ENCODE measurements around the gene MIDN. TPM values are rescaled to one million over a fixed set of nuclear protein-coding genes. Genes with fewer than 3 reads are reported as not detected.

MIDN gene
- total and polyA plus RNA-seq, 2 donors (not counting 3 experiments of a cell fraction or from before 2014, with no cell fraction given): 20.0 to 85.9 TPM

- ChIA-PET POLR2A (interaction anchor here (0.8 to 4.9 kb wide), 5 partner anchors 8 to 30 kb away, joined by 4 to 87 read pairs (median 8); partner anchors contain the start of genes CIRBP and FAM174C), CTCF (interaction anchor here (0.6 to 7.3 kb wide), 32 partner anchors 8 to 261 kb away, joined by 3 to 1001 read pairs (median 5); partner anchors contain the start of genes ARHGAP45, CIRBP, CNN2 and FAM174C)
- H3K9me3 ChIP-seq (replicated peaks; ENCODE audit: control insufficient read depth, insufficient read depth, low read length): no peaks in the 10 kb centered on the region
- no peak for TF ChIP-seq FOS (IDR thresholded peaks at IDR 0.05; ENCODE audit: borderline replicate concordance, insufficient read depth, low read length)
- TF ChIP-seq MYC (IDR thresholded peaks at IDR 0.05; ENCODE audit: low read depth, low read length): no peak
- no peak for TF ChIP-seq EZH2 (IDR thresholded peaks at IDR 0.05; ENCODE audit: borderline replicate concordance, low read depth, low read length, severe bottlenecking)
- TF ChIP-seq POLR2A (IDR thresholded peaks at IDR 0.05; ENCODE audit: low read depth, low read length): peak; percentile 10
- no peaks in the 10 kb centered on the region for H3K27me3 ChIP-seq (ENCODE audit: control insufficient read depth in 2 of 2, insufficient read depth in 2 of 2, low read length in 2 of 2)
- no peaks in the 10 kb centered on the region for H3K9me1 ChIP-seq (replicated peaks; ENCODE audit: control insufficient read depth, extremely low read depth, insufficient read depth, low read length)
- peaks cover 0 to 1% of the 10 kb centered on the region in 2 experiments for H3K36me3 ChIP-seq (ENCODE audit: control insufficient read depth in 2 of 2, extremely low read depth in 1 of 2, insufficient read depth in 2 of 2, low read length in 2 of 2)
- H3K79me2 ChIP-seq (ENCODE audit: control insufficient read depth, insufficient read depth, low read length): peaks cover 20% of the 10 kb centered on the region
- intact Hi-C loops (cut with micrococcal nuclease) (loop anchor here (1.0 to 10.0 kb wide), 4 partner anchors 21 to 450 kb away; partner anchors contain the start of gene PTBP1), dilution Hi-C loops (cut with MboI; ENCODE audit: extremely low pct_ligation_motif_present, low sequenced_read_pairs) (no loop called here)
- BruUV-seq (replicated peaks): no TSS peak
- no peak overlapping the region for H3K4me2 ChIP-seq (ENCODE audit: insufficient read depth, low read length)
- H3K4me3 ChIP-seq (replicated peaks in 1 of 3; ENCODE audit: insufficient read depth in 1 of 3, low read depth in 1 of 3, low read length in 3 of 3): no peak overlapping the region
- DNase-seq (ENCODE audit: low read depth, low spot score) (no peak), FAIRE-seq (no peak)
- H3K27ac ChIP-seq (ENCODE audit: insufficient read depth, low read depth, low read length): no peak overlapping the region
- H2AFZ ChIP-seq (ENCODE audit: low read depth, low read length): no peak overlapping the region
- H4K20me1 ChIP-seq (replicated peaks; ENCODE audit: control insufficient read depth, extremely low read depth, insufficient read depth, low read length): no peaks in the 10 kb centered on the region
- H3K9ac ChIP-seq (replicated peaks; ENCODE audit: extremely low read depth, insufficient read depth, low read length): no peak overlapping the region
- peaks cover 19% of the 10 kb centered on the region for H3K4me1 ChIP-seq (ENCODE audit: control insufficient read depth, extremely low read depth, insufficient read depth, low read length)
These were observed 3.5 kb upstream of the MIDN start for GRCh38 chr19:1244693-1245451.

GRCh38 chr19:1245494-1246264 lies 2.7 kb upstream of the MIDN start:
- ChIA-PET POLR2A (interaction anchor here (4.9 kb wide), 1 partner anchor 24 kb away, joined by 87 read pairs; the partner anchor contains the start of gene CIRBP), CTCF (interaction anchor here (2.0 to 7.3 kb wide), 4 partner anchors 13 to 30 kb away, joined by 18 to 1001 read pairs (median 52); partner anchors contain the start of genes CIRBP and FAM174C)
- no peaks in the 10 kb centered on the region for H3K9me1 ChIP-seq (replicated peaks; ENCODE audit: control insufficient read depth, extremely low read depth, insufficient read depth, low read length)
- peaks cover 28% of the 10 kb centered on the region for H3K79me2 ChIP-seq (ENCODE audit: control insufficient read depth, insufficient read depth, low read length)
- no peaks in the 10 kb centered on the region for H3K9me3 ChIP-seq (replicated peaks; ENCODE audit: control insufficient read depth, insufficient read depth, low read length)
- dilution Hi-C loops (cut with MboI; ENCODE audit: extremely low pct_ligation_motif_present, low sequenced_read_pairs) (no loop called here), intact Hi-C loops (cut with micrococcal nuclease) (loop anchor here (10.0 kb wide), 1 partner anchor 451 kb away; the partner anchor contains the start of gene PTBP1)
- TF ChIP-seq CTCF (IDR thresholded peaks at IDR 0.05; ENCODE audit: extremely low read depth in 1 of 2, insufficient read depth in 1 of 2, low read depth in 1 of 2, low read length in 2 of 2) (no peak), POLR2AphosphoS5 (IDR thresholded peaks at IDR 0.05; ENCODE audit: insufficient read depth, low read depth, low read length) (no peak), FOS (IDR thresholded peaks at IDR 0.05; ENCODE audit: borderline replicate concordance, insufficient read depth, low read length) (no peak), POLR2A (IDR thresholded peaks at IDR 0.05; ENCODE audit: low read depth, low read length) (no peak), MAX (IDR thresholded peaks at IDR 0.05; ENCODE audit: insufficient read depth, insufficient read length) (no peak), EZH2 (IDR thresholded peaks at IDR 0.05; ENCODE audit: borderline replicate concordance, low read depth, low read length, severe bottlenecking) (no peak), JUN (IDR thresholded peaks at IDR 0.05; ENCODE audit: borderline replicate concordance, insufficient read depth, insufficient read length, low read depth) (no peak), GATA2 (IDR thresholded peaks at IDR 0.05; ENCODE audit: insufficient read depth, insufficient read length, low read depth, low read length) (no peak), MYC (IDR thresholded peaks at IDR 0.05; ENCODE audit: low read depth, low read length) (no peak)
- peaks cover 18% of the 10 kb centered on the region for H3K4me1 ChIP-seq (ENCODE audit: control insufficient read depth, extremely low read depth, insufficient read depth, low read length)
- no peak overlapping the region for H3K27ac ChIP-seq (ENCODE audit: insufficient read depth, low read depth, low read length)
- no peak overlapping the region for H2AFZ ChIP-seq (ENCODE audit: low read depth, low read length)
- no peaks in the 10 kb centered on the region for H3K27me3 ChIP-seq (ENCODE audit: control insufficient read depth in 2 of 2, insufficient read depth in 2 of 2, low read length in 2 of 2)
- H3K9ac ChIP-seq (replicated peaks; ENCODE audit: extremely low read depth, insufficient read depth, low read length): no peak overlapping the region
- BruUV-seq (replicated peaks): no TSS peak
- H3K4me3 ChIP-seq (replicated peaks in 1 of 3; ENCODE audit: insufficient read depth in 1 of 3, low read depth in 1 of 3, low read length in 3 of 3): no peak overlapping the region
- DNase-seq (ENCODE audit: low read depth, low spot score): no peak
- FAIRE-seq: no peak
- no peak overlapping the region for H3K4me2 ChIP-seq (ENCODE audit: insufficient read depth, low read length)
- H4K20me1 ChIP-seq (replicated peaks; ENCODE audit: control insufficient read depth, extremely low read depth, insufficient read depth, low read length): no peaks in the 10 kb centered on the region
- H3K36me3 ChIP-seq (ENCODE audit: control insufficient read depth in 2 of 2, extremely low read depth in 1 of 2, insufficient read depth in 2 of 2, low read length in 2 of 2): peaks cover 0 to 2% of the 10 kb centered on the region in 2 experiments

All from endothelial cell of umbilical vein (primary cell).